ENCODE measurements around the gene XPNPEP1.

The XPNPEP1 gene

DNA sequence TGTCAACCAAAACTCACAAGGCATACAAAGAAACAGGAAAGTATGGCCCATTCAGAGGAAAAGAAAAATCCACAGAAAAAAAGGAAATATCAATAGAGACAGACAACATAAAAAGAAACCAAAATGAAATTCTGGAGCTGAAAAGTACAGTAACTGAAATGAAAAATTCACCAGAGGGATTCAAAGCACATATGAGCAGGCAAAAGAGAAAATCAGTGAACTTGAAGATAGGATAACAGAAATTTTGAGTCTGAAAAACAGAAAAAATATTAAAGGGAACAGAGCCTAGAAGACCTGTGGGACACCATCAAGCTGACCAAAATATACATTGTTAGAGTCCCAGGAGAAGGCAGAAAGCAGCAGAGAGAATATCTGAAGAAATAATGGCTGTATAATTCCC lies 60.6 kb downstream of the XPNPEP1 start:
- DNase-seq = no peak
- Histone ChIP-seq H3K27me3 (ENCODE audit: insufficient read depth, low read depth, severe bottlenecking) (no peaks in the 10 kb centered on the region), H3K9me3 (ENCODE audit: severe bottlenecking) (peaks cover 3% of the 10 kb centered on the region), H3K27ac (no peak overlapping the region), H3K4me3 (ENCODE audit: low read depth, low read length) (no peak overlapping the region), H3K36me3 (peaks cover 22% of the 10 kb centered on the region)
- TF ChIP-seq, protein P1, sequence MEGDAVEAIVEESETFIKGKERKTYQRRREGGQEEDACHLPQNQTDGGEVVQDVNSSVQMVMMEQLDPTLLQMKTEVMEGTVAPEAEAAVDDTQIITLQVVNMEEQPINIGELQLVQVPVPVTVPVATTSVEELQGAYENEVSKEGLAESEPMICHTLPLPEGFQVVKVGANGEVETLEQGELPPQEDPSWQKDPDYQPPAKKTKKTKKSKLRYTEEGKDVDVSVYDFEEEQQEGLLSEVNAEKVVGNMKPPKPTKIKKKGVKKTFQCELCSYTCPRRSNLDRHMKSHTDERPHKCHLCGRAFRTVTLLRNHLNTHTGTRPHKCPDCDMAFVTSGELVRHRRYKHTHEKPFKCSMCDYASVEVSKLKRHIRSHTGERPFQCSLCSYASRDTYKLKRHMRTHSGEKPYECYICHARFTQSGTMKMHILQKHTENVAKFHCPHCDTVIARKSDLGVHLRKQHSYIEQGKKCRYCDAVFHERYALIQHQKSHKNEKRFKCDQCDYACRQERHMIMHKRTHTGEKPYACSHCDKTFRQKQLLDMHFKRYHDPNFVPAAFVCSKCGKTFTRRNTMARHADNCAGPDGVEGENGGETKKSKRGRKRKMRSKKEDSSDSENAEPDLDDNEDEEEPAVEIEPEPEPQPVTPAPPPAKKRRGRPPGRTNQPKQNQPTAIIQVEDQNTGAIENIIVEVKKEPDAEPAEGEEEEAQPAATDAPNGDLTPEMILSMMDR (IDR thresholded peaks at IDR 0.05; ENCODE audit: low read depth, low read length) = no peak

DNA sequence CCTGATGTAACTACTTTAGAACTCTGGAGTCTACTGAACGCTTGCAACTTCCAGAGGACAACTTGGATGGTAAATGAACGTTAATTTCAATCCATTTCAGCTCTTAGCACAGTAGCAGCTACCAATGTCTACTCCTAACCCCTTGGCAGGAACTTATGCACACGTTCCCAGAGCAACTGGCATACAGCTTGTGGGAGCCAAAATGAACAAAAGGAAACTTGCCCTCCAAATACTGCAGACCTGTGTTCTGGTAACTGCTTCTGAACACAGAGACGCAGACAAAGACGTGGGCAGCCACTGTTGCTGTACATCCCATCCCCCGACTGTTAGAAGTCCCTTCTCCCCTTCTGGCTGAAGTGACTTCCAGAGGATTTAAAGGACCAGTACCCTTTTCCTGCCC lies 61.3 kb downstream of the XPNPEP1 start:
- Histone ChIP-seq H3K9me3 (ENCODE audit: severe bottlenecking) (peaks cover 3% of the 10 kb centered on the region), H3K4me3 (ENCODE audit: low read depth, low read length) (no peak overlapping the region), H3K27ac (no peak overlapping the region), H3K27me3 (ENCODE audit: insufficient read depth, low read depth, severe bottlenecking) (no peaks in the 10 kb centered on the region), H3K36me3 (peaks cover 19% of the 10 kb centered on the region)
- DNase-seq = no peak
- TF ChIP-seq, protein P1 (IDR thresholded peaks at IDR 0.05; ENCODE audit: low read depth, low read length) = no peak

DNA sequence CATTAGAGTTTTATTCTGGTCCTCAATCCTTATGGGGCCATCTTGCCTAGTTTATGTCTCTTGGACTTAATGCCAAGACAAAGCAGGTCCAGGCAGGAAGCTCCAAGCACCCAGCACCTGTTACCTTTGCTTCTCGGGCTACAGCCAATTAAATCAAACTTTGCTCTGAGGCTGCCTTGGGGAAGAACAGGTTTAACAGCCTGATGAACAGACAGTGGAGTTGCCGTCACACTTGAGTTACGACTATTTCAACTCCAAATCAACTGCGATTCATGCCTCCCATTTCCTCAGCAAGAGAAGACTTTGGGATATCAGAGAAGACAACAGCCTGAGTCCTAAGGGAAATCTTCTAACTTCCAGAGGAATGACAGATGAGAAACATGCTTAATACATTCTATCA lies 62.2 kb downstream of the XPNPEP1 start:
- H3K27me3 ChIP-seq (ENCODE audit: insufficient read depth, low read depth, severe bottlenecking) = no peaks in the 10 kb centered on the region
- TF ChIP-seq, protein P1 (IDR thresholded peaks at IDR 0.05; ENCODE audit: low read depth, low read length) = no peak
- peaks cover 3% of the 10 kb centered on the region for H3K9me3 ChIP-seq (ENCODE audit: severe bottlenecking)
- H3K36me3 ChIP-seq = peaks cover 15% of the 10 kb centered on the region
- no peak overlapping the region for H3K27ac ChIP-seq
- no peak for DNase-seq
- H3K4me3 ChIP-seq (ENCODE audit: low read depth, low read length) = no peak overlapping the region

DNA sequence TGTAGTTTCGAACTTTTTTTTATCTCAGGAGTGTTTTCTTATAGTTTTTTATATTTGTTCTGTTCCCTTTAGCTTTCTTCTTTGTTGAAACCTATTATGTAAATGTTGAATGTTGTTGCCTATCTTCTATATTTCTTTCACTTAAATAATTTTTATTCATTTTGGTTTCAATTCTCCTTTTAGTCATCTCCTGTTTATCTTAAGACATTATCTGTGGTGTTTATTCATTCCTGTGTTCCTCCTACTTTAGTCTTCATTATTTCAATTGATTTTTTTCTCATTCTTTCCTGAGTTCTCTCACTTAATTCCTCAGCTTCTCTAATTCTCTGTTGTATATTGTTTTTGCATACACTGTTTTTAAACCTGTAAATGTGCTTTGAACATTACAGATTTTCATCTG lies 64.1 kb downstream of the XPNPEP1 start:
- H3K9me3 ChIP-seq (ENCODE audit: severe bottlenecking) = peaks cover 3% of the 10 kb centered on the region
- no peak for DNase-seq
- H3K27me3 ChIP-seq (ENCODE audit: insufficient read depth, low read depth, severe bottlenecking) = no peaks in the 10 kb centered on the region
- no peak overlapping the region for H3K27ac ChIP-seq
- no peak overlapping the region for H3K4me3 ChIP-seq (ENCODE audit: low read depth, low read length)
- peaks cover 5% of the 10 kb centered on the region for H3K36me3 ChIP-seq
- TF ChIP-seq, protein P1 (IDR thresholded peaks at IDR 0.05; ENCODE audit: low read depth, low read length) = no peak

DNA sequence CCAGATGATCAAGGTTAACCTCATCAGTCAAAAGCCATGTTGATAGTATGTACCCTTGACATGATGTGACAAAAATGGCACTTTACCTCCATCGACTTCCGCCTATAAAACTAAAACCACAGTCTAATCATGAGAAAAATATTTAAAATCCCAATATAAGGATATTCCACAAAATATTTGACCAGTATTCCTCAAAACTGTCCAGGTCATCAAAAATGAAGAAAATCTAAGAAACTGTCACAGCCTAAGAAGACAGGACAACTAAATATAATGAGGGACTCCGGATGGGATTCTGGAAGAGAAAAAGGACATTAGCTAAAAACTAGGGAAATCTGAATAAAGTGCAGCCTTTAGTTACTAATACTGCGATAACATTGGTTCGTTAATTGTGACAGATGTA lies 67.6 kb downstream of the XPNPEP1 start:
- H3K27ac ChIP-seq = no peak overlapping the region
- no peaks in the 10 kb centered on the region for H3K27me3 ChIP-seq (ENCODE audit: insufficient read depth, low read depth, severe bottlenecking)
- H3K36me3 ChIP-seq = no peaks in the 10 kb centered on the region
- H3K4me3 ChIP-seq (ENCODE audit: low read depth, low read length) = no peak overlapping the region
- TF ChIP-seq, protein P1 (IDR thresholded peaks at IDR 0.05; ENCODE audit: low read depth, low read length) = no peak
- DNase-seq = no peak
- peaks cover 3% of the 10 kb centered on the region for H3K9me3 ChIP-seq (ENCODE audit: severe bottlenecking)

DNA sequence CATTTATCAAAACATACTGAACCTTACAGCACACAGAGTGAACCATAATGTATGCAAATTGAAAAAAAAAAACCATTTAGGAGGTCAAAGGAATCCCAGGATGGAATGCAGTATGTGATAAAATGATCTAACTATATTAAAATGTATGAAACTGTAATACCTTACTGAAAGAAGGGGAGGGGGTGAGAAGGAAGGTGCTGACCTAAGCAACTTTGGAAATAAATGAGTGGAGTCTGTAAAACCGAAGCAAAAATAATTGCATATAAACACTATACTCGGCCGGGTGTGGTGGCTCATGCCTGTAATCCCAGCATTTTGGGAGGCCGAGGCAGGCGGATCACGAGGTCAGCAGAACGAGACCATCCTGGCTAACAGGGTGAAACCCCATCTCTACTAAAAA lies 69.4 kb downstream of the XPNPEP1 start:
- no peak overlapping the region for H3K27ac ChIP-seq
- DNase-seq = no peak

More for the DNA sequence above, 69.4 kb downstream of the XPNPEP1 start:
- TF ChIP-seq, protein P1 (IDR thresholded peaks at IDR 0.05; ENCODE audit: low read depth, low read length) = no peak
- no peaks in the 10 kb centered on the region for H3K27me3 ChIP-seq (ENCODE audit: insufficient read depth, low read depth, severe bottlenecking)
- H3K4me3 ChIP-seq (ENCODE audit: low read depth, low read length) = no peak overlapping the region
- H3K36me3 ChIP-seq = no peaks in the 10 kb centered on the region
- H3K9me3 ChIP-seq (ENCODE audit: severe bottlenecking) = peaks cover 3% of the 10 kb centered on the region

Data from WERI-Rb-1 (cell line).